Endodermal cell (in vitro differentiated cells): ENCODE measurements around the gene CALHM6. TPM values are rescaled to one million over a fixed set of nuclear protein-coding genes. Genes with fewer than 3 reads are reported as not detected.

Source experiments
- DNase-seq: peaks from one replicate; pipeline ENCODE4 v3.0.0-alpha.2; 2017
- H3K27ac ChIP-seq: 2 replicates; pipeline ENCODE4 v1.5.1; 2013; ENCODE audit warnings: mild to moderate bottlenecking, low read depth, low read length, moderate library complexity
- H3K27me3 ChIP-seq: 2 replicates; pipeline ENCODE4 v1.6.1; 2013; ENCODE audit warnings: mild to moderate bottlenecking, low read length, moderate library complexity; ENCODE audit not compliant: insufficient read depth, control insufficient read depth, poor library complexity, severe bottlenecking
- H3K36me3 ChIP-seq: 2 replicates; pipeline ENCODE4 v1.7.0; 2013; ENCODE audit warnings: mild to moderate bottlenecking, low read length, moderate library complexity; ENCODE audit not compliant: control insufficient read depth, insufficient read depth
- H3K4me1 ChIP-seq: one replicate; pipeline ENCODE4 v1.7.0; 2013; ENCODE audit warnings: low read length; ENCODE audit not compliant: control insufficient read depth, insufficient read depth
- H3K4me3 ChIP-seq: 2 replicates; pipeline ENCODE4 v1.5.1; 2013; ENCODE audit warnings: mild to moderate bottlenecking, low read length, moderate library complexity
- H3K9ac ChIP-seq: 2 replicates; pipeline ENCODE4 v1.6.1; 2013; ENCODE audit warnings: mild to moderate bottlenecking, low read length, moderate library complexity; ENCODE audit not compliant: poor library complexity, severe bottlenecking; ENCODE audit errors: extremely low read depth
- H3K9me3 ChIP-seq: 2 replicates; pipeline ENCODE4 v1.6.1; 2013; ENCODE audit warnings: mild to moderate bottlenecking, low read length, moderate library complexity; ENCODE audit not compliant: control insufficient read depth
- H3K27ac Mint-ChIP-seq: 2 replicates; pipeline ENCODE4 v1.8.0; 2020; ENCODE audit warnings: mixed read lengths
- H3K27me3 Mint-ChIP-seq: 2 replicates; pipeline ENCODE4 v1.8.0; 2021; ENCODE audit warnings: mild to moderate bottlenecking, mixed read lengths; ENCODE audit not compliant: insufficient read depth
- H3K36me3 Mint-ChIP-seq: 2 replicates; pipeline ENCODE4 v1.8.0; 2020; ENCODE audit warnings: low read depth, mixed read lengths
- H3K4me1 Mint-ChIP-seq: 2 replicates; pipeline ENCODE4 v1.8.0; 2020; ENCODE audit warnings: mixed read lengths
- H3K4me3 Mint-ChIP-seq: 2 replicates; pipeline ENCODE4 v1.8.0; 2020; ENCODE audit warnings: mild to moderate bottlenecking, moderate library complexity, mixed read lengths
- H3K9me3 Mint-ChIP-seq: 2 replicates; pipeline ENCODE4 v1.8.0; 2020; ENCODE audit warnings: mild to moderate bottlenecking, mixed read lengths
- CTCF ChIP-seq: fragments of 200-600 bp; sonication (generic); conservative IDR thresholded peaks from 2 replicates; pipeline ENCODE4 v1.5.0; 2021; ENCODE audit warnings: antibody characterized with exemption, mild to moderate bottlenecking
- WGBS, 2 experiments: methylation state at CpG; one replicate each; pipeline versions ENCODE4 v1.1.5 to v1.1.7; 2013; ENCODE audit warnings: missing lambda C conversion rate in 2 of 2, mixed read lengths in 1 of 2; ENCODE audit not compliant: insufficient coverage in 1 of 2, insufficient read length in 1 of 2; 5-methylcytosine and 5-hydroxymethylcytosine counted together
- total RNA-seq, 2 donors: library from RNA; stranded (reverse); fragmentation: NEBNext Ultra II Directional in 1 of 2; extraction: Animal tissue kit (Norgen Biotek cat#: 25700) in 1 of 2; gene quantifications; 2 replicates in 1 of 2; 3 replicates in 1 of 2; pipeline ENCODE4 v1.2.1, GENCODE V29; 2021

CALHM6 gene
- total RNA-seq, 2 donors from 2014 or later, result 0.95 TPM; not detected in 1

- no peak overlapping the region for H3K27ac Mint-ChIP-seq
- Histone ChIP-seq H3K9me3 (no peaks in the 10 kb centered on the region), H3K27ac (no peak overlapping the region), H3K36me3 (peaks cover 6% of the 10 kb centered on the region), H3K27me3 (no peaks in the 10 kb centered on the region), H3K4me3 (no peak overlapping the region), H3K4me1 (no peaks in the 10 kb centered on the region), H3K9ac (no peak overlapping the region)
- no peaks in the 10 kb centered on the region for H3K9me3 Mint-ChIP-seq
- H3K36me3 Mint-ChIP-seq, result peaks cover 13% of the 10 kb centered on the region
- DNase-seq, result no peak
- H3K27me3 Mint-ChIP-seq, result no peaks in the 10 kb centered on the region
- no peak for TF ChIP-seq CTCF
- H3K4me1 Mint-ChIP-seq, result peaks cover 6% of the 10 kb centered on the region
- H3K4me3 Mint-ChIP-seq, result no peak overlapping the region
- WGBS, 2 experiments, result 96 to 100% methylated on average over 1 to 3 of the region's 3 CpGs
These were observed 38.9 kb upstream of the CALHM6 start for GRCh38 chr6:116422238-116422637.

- no peak overlapping the region for H3K4me3 ChIP-seq
- H3K4me1 ChIP-seq, result no peaks in the 10 kb centered on the region
- no peak for DNase-seq
- H3K27ac Mint-ChIP-seq, result no peak overlapping the region
- H3K4me3 Mint-ChIP-seq, result no peak overlapping the region
- H3K36me3 ChIP-seq, result peaks cover 9% of the 10 kb centered on the region
- TF ChIP-seq CTCF, result no peak
- H3K27me3 Mint-ChIP-seq, result no peaks in the 10 kb centered on the region
- peaks cover 6% of the 10 kb centered on the region for H3K4me1 Mint-ChIP-seq
- H3K9me3 ChIP-seq, result no peaks in the 10 kb centered on the region
- 90 to 100% methylated on average over 1 of the region's 1 CpG for WGBS, 2 experiments
- H3K27me3 ChIP-seq, result no peaks in the 10 kb centered on the region
- no peak overlapping the region for H3K27ac ChIP-seq
- peaks cover 19% of the 10 kb centered on the region for H3K36me3 Mint-ChIP-seq
- H3K9ac ChIP-seq, result no peak overlapping the region
- H3K9me3 Mint-ChIP-seq, result no peaks in the 10 kb centered on the region
These were observed 37.2 kb upstream of the CALHM6 start for GRCh38 chr6:116424001-116424400.

- Histone ChIP-seq H3K4me3 (no peak overlapping the region), H3K9me3 (no peaks in the 10 kb centered on the region), H3K27me3 (no peaks in the 10 kb centered on the region), H3K9ac (no peak overlapping the region), H3K36me3 (peaks cover 9% of the 10 kb centered on the region), H3K27ac (no peak overlapping the region), H3K4me1 (no peaks in the 10 kb centered on the region)
- WGBS, 2 experiments, result 83 to 95% methylated on average over 1 to 3 of the region's 3 CpGs
- Mint-ChIP-seq H3K36me3 (peaks cover 36% of the 10 kb centered on the region), H3K27me3 (no peaks in the 10 kb centered on the region), H3K4me1 (peaks cover 6% of the 10 kb centered on the region), H3K9me3 (no peaks in the 10 kb centered on the region), H3K27ac (no peak overlapping the region), H3K4me3 (no peak overlapping the region)
- TF ChIP-seq CTCF, result no peak
- no peak for DNase-seq
These were observed 34.6 kb upstream of the CALHM6 start for GRCh38 chr6:116426551-116426950.
